HL-60 (cell line): ENCODE measurements around the gene EFNA4.

Source experiments
- DNase-seq, 2 experiments: peaks; one replicate each; pipeline ENCODE4 v3.0.0-alpha.2; 2010 to 2020; ENCODE audit warnings: low read depth in 1 of 2, low spot score in 1 of 2
- H3K27ac ChIP-seq: fragments of 250-450 bp; sonication (Bioruptor Pico); replicated peaks from 2 replicates; pipeline ENCODE4 v1.5.1; 2020; ENCODE audit warnings: mild to moderate bottlenecking, moderate library complexity
- H3K27me3 ChIP-seq: fragments of 250-450 bp; sonication (Bioruptor Pico); 2 replicates; pipeline ENCODE4 v1.5.1; 2021; ENCODE audit warnings: mild to moderate bottlenecking, moderate library complexity; ENCODE audit not compliant: insufficient read depth, poor library complexity, severe bottlenecking
- H3K4me3 ChIP-seq: replicated peaks from 2 replicates; pipeline ENCODE4 v1.5.1; 2011; ENCODE audit warnings: mild to moderate bottlenecking, control low read depth, low read length; ENCODE audit not compliant: insufficient read depth
- CTCF ChIP-seq: IDR thresholded peaks from one replicate; pipeline ENCODE4 v1.5.1; 2011; ENCODE audit warnings: low read length, control low read depth, inconsistent platforms; ENCODE audit not compliant: insufficient read depth
- GABPA ChIP-seq: IDR thresholded peaks from 2 replicates; pipeline ENCODE4 v1.6.1; 2012; ENCODE audit warnings: low read depth
- POLR2AphosphoS5 ChIP-seq: IDR thresholded peaks from 2 replicates; pipeline ENCODE4 v1.6.1; 2012; ENCODE audit warnings: low read depth
- REST ChIP-seq: IDR thresholded peaks from 2 replicates; pipeline ENCODE4 v1.6.1; 2012; ENCODE audit warnings: low read depth; ENCODE audit not compliant: insufficient replicate concordance
- SPI1 ChIP-seq: IDR thresholded peaks from 2 replicates; pipeline ENCODE4 v1.6.1; 2012; ENCODE audit warnings: low read depth, mild to moderate bottlenecking, borderline replicate concordance

EFNA4 gene

GRCh38 chr1:155108296-155108695, 44.8 kb downstream of the EFNA4 start:
- no peak for DNase-seq
- TF ChIP-seq REST (no peak), POLR2AphosphoS5 (no peak), GABPA (no peak), SPI1 (no peak), CTCF (no peak)

GRCh38 chr1:155110381-155110780, 46.8 kb downstream of the EFNA4 start:
- DNase-seq = no peak
- no peaks in the 10 kb centered on the region for H3K27me3 ChIP-seq
- H3K27ac ChIP-seq = no peak overlapping the region
- no peak overlapping the region for H3K4me3 ChIP-seq
- TF ChIP-seq REST = no peak
- no peak for TF ChIP-seq GABPA
- TF ChIP-seq SPI1 = no peak
- no peak for TF ChIP-seq CTCF
- no peak for TF ChIP-seq POLR2AphosphoS5

More at GRCh38 chr1:155108296-155108695, 44.8 kb downstream of the EFNA4 start:
- no peaks in the 10 kb centered on the region for H3K27me3 ChIP-seq
- no peak overlapping the region for H3K27ac ChIP-seq
- no peak overlapping the region for H3K4me3 ChIP-seq

GRCh38 chr1:155110826-155111225, 47.3 kb downstream of the EFNA4 start:
- H3K27me3 ChIP-seq = no peaks in the 10 kb centered on the region
- DNase-seq = no peak
- no peak overlapping the region for H3K27ac ChIP-seq
- TF ChIP-seq POLR2AphosphoS5 (no peak), CTCF (no peak), SPI1 (no peak), GABPA (no peak), REST (no peak)
- no peak overlapping the region for H3K4me3 ChIP-seq
